HTERT RPE-1 (cell line): ENCODE data around the gene SCN1B.
"Not testable (repeated sequence)": the region's sequence is repeated elsewhere in the genome, so short reads cannot be mapped to it uniquely, and the experiment has no call there.

ENCODE experiments used
- in situ Hi-C: fragments of 300-500 bp; cut with MboI; formaldehyde crosslinking; loops from 4 replicates; pipeline ENCODE4 v1.14.3; 2020; ENCODE audit warnings: low sequenced_read_pairs

Gene SCN1B

DNA sequence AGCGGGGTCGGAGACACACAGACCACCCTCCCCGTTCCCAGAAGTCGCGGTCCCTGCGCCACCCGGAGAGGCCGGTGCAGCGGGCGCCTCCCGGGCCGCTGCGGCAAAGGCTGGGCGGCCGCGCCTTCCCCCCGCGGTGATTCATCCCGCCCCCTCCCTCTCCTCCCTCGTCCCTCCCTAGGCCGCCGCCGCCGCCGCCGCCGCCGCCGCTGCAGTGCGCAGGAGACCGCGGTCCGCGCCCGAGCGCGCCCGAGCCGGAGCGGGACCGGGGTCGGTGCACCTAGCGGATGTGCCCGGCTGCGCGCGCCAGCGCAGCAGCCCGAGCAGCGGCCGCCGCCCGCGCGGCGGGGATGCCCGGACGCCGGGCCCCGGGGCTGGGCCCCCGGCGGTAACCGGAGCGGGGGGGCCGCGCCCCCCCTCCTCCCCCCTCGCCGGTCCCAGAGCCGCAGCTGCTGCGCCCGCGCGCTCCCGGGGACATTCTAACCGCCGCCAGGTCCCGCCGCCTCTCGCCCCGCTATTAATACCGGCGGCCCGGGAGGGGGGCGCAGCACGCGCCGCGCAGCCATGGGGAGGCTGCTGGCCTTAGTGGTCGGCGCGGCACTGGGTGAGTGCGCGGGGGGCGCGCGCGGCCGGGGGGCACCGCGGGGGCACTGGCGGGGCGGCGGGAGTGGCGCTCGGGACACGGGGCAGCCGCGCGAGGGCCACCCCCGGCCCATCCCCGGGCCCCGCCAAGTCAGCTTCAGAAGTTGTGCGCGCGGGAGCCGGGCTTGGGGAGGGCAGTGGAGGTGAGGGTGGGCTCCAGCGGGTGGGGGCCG, at the start of gene SCN1B:
SCN1B (plus strand) TSS at position 214 of the 815 bp plus-strand sequence; CDS start at position 565, 351 bp downstream.
- in situ Hi-C loops = no loop called here

GRCh38 chr19:34982275-34982674, 48.0 kb upstream of the SCN1B start:
- in situ Hi-C loops = no loop called here

DNA sequence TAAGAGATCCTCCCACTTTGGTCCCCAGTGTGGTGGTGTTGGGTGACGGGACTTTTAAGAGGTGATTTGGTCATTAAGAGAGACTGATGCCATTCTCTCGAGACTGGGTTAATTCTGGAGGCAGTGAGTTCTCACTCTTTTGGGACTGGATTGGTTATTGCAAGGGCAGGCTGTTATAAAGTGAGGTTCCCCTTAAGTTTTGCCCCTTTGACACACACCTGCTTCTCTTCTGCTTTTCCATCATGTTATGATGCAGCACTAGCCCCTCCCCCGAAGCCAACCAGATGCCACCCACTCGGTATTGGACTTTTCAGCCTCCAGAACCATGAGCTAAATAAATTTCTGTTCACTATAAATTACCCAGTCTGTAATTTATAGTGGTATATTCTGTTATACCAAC, 46.5 kb upstream of the SCN1B start:
- in situ Hi-C loops = no loop called here

GRCh38 chr19:34984287-34984686, 46.0 kb upstream of the SCN1B start:
- in situ Hi-C loops = no loop called here

- in situ Hi-C loops = no loop called here
Observed at GRCh38 chr19:34985249-34986022, 44.8 kb upstream of the SCN1B start.

DNA sequence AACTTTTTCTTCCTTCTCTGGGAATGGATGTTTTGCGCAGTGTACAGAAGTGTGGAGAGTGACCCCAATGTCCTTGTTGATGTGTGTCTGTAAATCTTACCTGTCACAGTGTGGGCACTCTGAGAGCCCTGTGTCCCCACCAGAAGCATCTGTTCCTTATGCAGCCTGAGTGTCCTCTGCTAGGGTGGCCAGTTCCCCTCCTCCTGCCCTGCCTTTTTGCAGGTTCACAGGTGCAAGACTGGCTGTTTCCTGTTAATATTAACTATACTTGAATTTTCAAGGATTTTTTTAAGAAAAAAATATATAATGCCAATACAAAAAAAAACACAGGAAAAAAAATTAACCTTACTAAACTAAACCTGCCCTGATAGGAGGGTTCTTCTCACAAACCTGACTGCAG, 42.2 kb upstream of the SCN1B start:
- in situ Hi-C loops = no loop called here

DNA sequence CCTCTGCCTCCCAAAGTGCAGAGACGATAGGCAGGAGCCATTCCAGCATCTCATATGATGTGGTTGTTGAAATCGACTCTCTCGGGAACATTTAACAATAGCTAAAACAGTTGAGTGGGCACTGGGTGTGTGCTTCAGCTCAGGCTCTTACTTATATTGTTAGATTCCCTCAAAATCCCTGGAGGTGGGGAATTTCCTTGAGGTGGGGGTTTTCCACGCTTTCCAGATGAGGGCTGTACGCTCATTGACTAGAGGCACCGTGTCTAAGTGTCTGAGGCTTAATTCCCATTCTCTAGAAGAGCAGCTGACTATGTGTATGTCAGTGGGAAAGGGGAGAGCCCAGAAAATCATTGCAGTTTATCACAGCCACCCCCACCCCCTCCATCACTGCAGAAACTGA, 41.0 kb upstream of the SCN1B start:
- in situ Hi-C loops = no loop called here

DNA sequence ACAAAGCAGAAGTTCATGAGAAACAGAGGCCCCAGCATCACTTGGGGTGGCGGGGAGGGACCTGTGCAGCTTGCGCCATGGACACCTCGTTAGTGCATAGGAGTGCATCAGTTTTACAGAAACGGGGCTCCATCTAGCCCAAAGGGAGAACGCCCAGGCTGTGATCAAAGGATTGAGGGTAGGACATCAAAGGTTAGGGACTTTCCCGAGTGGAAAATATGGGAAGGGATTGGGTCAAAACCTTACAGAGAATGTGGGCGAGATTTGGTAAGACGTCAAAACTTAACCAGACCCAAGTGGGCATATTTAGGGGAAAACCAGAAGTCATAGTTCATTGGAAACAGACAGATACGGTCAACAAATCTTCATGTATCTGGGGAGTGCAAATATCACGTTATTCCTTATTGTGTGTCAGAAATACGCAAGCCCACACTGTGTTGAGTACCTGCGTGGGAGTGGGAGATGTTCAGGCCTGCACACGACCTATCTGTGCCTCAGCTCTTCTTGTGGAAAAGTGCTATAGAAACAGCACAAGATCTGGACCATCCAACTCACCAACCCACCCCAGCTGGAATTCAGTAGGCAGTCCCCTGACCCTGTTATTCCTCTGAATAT, 39.6 kb upstream of the SCN1B start:
- in situ Hi-C loops = no loop called here

- in situ Hi-C loops = no loop called here
Observed at GRCh38 chr19:34991542-34992333, 38.5 kb upstream of the SCN1B start.

DNA sequence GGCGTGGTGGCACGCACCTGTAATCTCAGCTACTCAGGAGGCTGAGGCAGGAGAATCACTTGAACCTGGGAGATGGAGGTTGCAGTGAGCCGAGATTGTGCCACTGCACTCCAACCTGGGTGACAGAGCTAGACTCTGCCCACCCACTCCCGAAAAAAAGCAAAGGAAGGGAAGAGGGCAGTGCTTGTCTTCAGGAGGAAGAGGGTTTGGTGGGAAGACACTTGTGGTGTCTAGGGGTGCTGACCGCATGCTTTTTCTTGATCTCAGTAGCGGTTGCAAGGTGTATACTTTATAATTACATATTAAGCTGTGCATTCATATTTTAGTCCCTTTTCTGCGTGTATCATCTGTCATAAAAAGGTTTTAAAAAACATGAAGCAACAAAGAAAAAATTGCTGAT, 37.7 kb upstream of the SCN1B start:
- in situ Hi-C loops = not testable (repeated sequence)

GRCh38 chr19:34994286-34994642, 36.0 kb upstream of the SCN1B start:
- in situ Hi-C loops = no loop called here

- in situ Hi-C loops = no loop called here
Observed at GRCh38 chr19:34994643-34995541, 35.4 kb upstream of the SCN1B start.

DNA sequence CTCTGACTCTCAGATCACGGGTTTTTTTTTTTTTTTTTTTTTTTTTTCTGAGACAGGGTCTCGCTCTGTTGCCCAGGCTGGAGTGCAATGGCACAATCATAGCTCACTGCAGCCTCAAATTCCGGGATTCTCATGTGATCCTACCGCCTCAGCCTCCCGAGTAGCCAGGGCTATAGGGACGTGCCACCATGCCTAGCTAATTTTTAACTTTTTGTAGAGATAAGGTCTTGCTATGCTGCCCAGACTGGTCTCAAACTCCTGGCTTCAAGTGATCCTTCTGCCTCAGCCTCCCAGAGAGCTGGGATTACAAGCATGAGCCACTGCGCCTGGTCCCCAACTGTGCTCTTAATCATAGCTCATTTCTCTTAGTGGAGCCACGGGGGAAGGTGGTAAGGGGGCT, 34.7 kb upstream of the SCN1B start:
- in situ Hi-C loops = no loop called here

DNA sequence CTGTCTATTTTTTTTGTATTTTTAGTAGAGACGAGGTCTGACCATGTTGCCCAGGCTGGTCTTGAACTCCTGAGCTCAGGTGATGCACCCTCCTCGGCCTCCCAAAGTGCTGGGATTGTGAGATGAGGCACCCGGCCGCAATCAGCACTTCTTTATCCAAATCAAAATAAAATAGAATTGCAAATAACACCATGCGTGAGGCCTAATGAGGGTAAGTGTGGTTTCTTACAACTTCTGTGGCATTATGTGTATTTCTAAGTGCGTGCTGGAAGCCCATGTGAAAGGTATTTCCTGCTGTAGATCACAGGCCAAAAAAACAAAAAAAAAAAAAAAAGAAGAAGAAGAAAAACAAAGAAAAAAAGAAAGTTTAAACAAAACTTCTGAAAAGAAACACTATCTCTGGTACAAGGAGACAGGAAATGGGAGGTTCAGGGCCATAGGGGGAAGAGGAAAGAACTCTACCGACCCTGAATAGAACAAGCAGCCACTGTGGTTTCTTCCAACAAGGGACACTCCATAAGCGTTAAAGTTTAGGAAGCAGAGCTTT, 33.1 kb upstream of the SCN1B start:
- in situ Hi-C loops = no loop called here

DNA sequence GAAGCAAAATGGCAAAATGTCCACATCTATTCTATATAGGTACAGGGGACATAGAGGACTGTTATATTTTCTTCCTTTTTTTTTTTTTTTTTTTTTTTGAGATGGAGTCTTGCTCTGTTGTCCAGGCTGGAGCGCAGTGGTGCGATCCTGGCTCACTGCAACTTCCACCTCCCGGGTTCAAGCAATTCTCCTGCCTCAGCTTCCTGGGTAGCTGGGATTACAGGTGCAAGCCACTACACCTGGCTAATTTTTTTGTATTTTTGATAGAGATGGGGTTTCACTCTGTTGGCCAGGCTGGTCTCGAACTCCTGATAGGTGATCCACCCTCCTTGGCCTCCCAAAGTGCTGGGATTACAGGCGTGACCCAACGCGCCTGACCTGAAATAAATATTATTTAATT, 32.0 kb upstream of the SCN1B start:
- in situ Hi-C loops = not testable (repeated sequence)

GRCh38 chr19:34998777-34999497, 31.3 kb upstream of the SCN1B start:
- in situ Hi-C loops = no loop called here

GRCh38 chr19:34999498-35000337, 30.6 kb upstream of the SCN1B start, which contains the start of gene GRAMD1A:
GRAMD1A (plus strand) TSS chr19:35000323; CDS start chr19:35000479, 156 bp downstream.
- in situ Hi-C loops = no loop called here

DNA sequence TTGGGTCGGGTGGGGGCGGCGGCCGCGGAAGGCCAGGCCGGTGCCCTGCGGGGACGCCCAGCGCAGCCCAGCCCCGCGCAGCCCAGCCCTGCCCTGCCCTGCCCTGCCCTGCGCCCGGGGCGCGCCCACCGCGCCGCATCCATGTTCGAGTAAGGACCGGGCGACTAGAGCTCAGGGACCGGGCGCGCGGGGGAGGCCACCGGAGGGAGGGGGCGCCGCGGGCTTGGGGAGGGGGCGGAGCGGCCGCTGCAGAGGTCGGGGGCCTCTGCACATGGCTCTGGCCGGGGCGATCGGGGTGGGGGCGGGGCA, 30.0 kb upstream of the SCN1B start:
- in situ Hi-C loops = no loop called here
